Epithelial cell of esophagus (primary cell): Measurements from ENCODE around the gene TADA2B.

Experiments used
- DNase-seq: peaks from one replicate; pipeline ENCODE4 v3.0.0; 2010; ENCODE audit warnings: low read depth
- H3K4me3 ChIP-seq: 2 replicates; pipeline ENCODE4 v1.5.1; 2011; ENCODE audit warnings: mild to moderate bottlenecking, low read length, control low read depth
- CTCF ChIP-seq: IDR thresholded peaks from 2 replicates; pipeline ENCODE4 v1.5.1; 2011; ENCODE audit warnings: low read depth, mild to moderate bottlenecking, low read length, control low read depth, inconsistent platforms; ENCODE audit not compliant: insufficient read depth; ENCODE audit errors: missing control alignments

Gene TADA2B

GRCh38 chr4:7007944-7008343, 35.2 kb upstream of the TADA2B start:
- no peak for TF ChIP-seq CTCF
- H3K4me3 ChIP-seq, result no peak overlapping the region
- no peak for DNase-seq

- TF ChIP-seq CTCF, result no peak
- no peak for DNase-seq
- no peak overlapping the region for H3K4me3 ChIP-seq
These were observed 33.6 kb upstream of the TADA2B start for GRCh38 chr4:7009564-7009963.

- TF ChIP-seq CTCF, result no peak
- no peak overlapping the region for H3K4me3 ChIP-seq
- DNase-seq, result no peak
These were observed 30.0 kb upstream of the TADA2B start for GRCh38 chr4:7013175-7013574.

GRCh38 chr4:7014815-7015214, 28.4 kb upstream of the TADA2B start:
- no peak for TF ChIP-seq CTCF
- no peak overlapping the region for H3K4me3 ChIP-seq
- DNase-seq, result no peak

- no peak overlapping the region for H3K4me3 ChIP-seq
- no peak for TF ChIP-seq CTCF
- no peak for DNase-seq
These were observed 27.7 kb upstream of the TADA2B start for GRCh38 chr4:7015383-7016035.

GRCh38 chr4:7016086-7016485, 27.1 kb upstream of the TADA2B start:
- no peak for TF ChIP-seq CTCF
- no peak overlapping the region for H3K4me3 ChIP-seq
- DNase-seq, result no peak

- DNase-seq, result no peak
- H3K4me3 ChIP-seq, result no peak overlapping the region
- no peak for TF ChIP-seq CTCF
These were observed 26.7 kb upstream of the TADA2B start for GRCh38 chr4:7016512-7016911.
